Endothelial cell of umbilical vein (primary cell): ENCODE results near the gene SLC51B. TPM values are rescaled to one million over a fixed set of nuclear protein-coding genes. Genes with fewer than 3 reads are reported as not detected.
A peak's percentile ranks its signal among the peaks of the same experiment; 100 is the strongest.

ENCODE experiments used
- BruUV-seq: library from RNA; stranded (reverse); fragments of 400-500 nt; replicated peaks from 2 replicates; lab custom pipeline; 2021; lab: Mats Ljungman, UMichigan
- CTCF ChIA-PET: fragments of 300-600, 350-600 bp; sonication (Branson Sonifier 250); formaldehyde crosslinking; loops from one replicate; lab custom pipeline; 2021; ENCODE audit warnings: antibody characterized with exemption, inconsistent platforms; lab: Charles Lee
- POLR2A ChIA-PET: fragments of 300-600, 350-600 bp; sonication (Branson Sonifier 250); formaldehyde crosslinking; loops from one replicate; lab custom pipeline; 2021; ENCODE audit warnings: antibody characterized with exemption, inconsistent platforms; lab: Charles Lee
- DNase-seq: peaks from one replicate; pipeline ENCODE4 v3.0.0-alpha.2; 2011; ENCODE audit warnings: low read depth, low spot score
- FAIRE-seq: peaks from 2 replicates; lab custom pipeline; 2011; peaks lifted over from hg19 to GRCh38; lab: Jason Lieb, UNC
- H2AFZ ChIP-seq: 2 replicates; pipeline ENCODE4 v1.6.0; 2012; ENCODE audit warnings: low read depth, low read length, control low read depth, inconsistent platforms
- H3K27ac ChIP-seq: 2 replicates; pipeline ENCODE4 v1.5.1; 2011; ENCODE audit warnings: low read depth, mild to moderate bottlenecking, control low read depth, low read length, moderate library complexity; ENCODE audit not compliant: insufficient read depth
- H3K27me3 ChIP-seq, 2 experiments: 2 replicates each; pipeline versions ENCODE4 v1.6.0 to v1.6.1; 2011; ENCODE audit warnings: low read length in 2 of 2, mixed read lengths in 1 of 2; ENCODE audit not compliant: control insufficient read depth in 2 of 2, insufficient read depth in 2 of 2
- H3K36me3 ChIP-seq, 2 experiments: 2 replicates in 1 of 2; 3 replicates in 1 of 2; pipeline ENCODE4 v1.5.1; 2011; ENCODE audit warnings: low read length in 2 of 2, mild to moderate bottlenecking in 1 of 2, moderate library complexity in 1 of 2; ENCODE audit not compliant: control insufficient read depth in 2 of 2, insufficient read depth in 2 of 2; ENCODE audit errors: extremely low read depth in 1 of 2
- H3K4me1 ChIP-seq: 3 replicates; pipeline ENCODE4 v1.5.1; 2011; ENCODE audit warnings: mild to moderate bottlenecking, low read length; ENCODE audit not compliant: control insufficient read depth, insufficient read depth; ENCODE audit errors: extremely low read depth
- H3K4me2 ChIP-seq: 2 replicates; pipeline ENCODE4 v1.6.1; 2011; ENCODE audit warnings: low read length, control low read depth, mixed read lengths; ENCODE audit not compliant: insufficient read depth
- H3K4me3 ChIP-seq, 3 experiments: fragments of 200-600 bp in 1 of 3; sonication (generic), shearing (Covaris generic) in 1 of 3; replicated peaks in 1 of 3; 2 replicates each; pipeline ENCODE4 v1.5.1; 2011 to 2016; ENCODE audit warnings: control low read depth in 3 of 3, low read length in 3 of 3, mild to moderate bottlenecking in 2 of 3, inconsistent platforms in 1 of 3, low read depth in 1 of 3, moderate library complexity in 1 of 3; ENCODE audit not compliant: insufficient read depth in 1 of 3
- H3K79me2 ChIP-seq: 2 replicates; pipeline ENCODE4 v1.6.0; 2012; ENCODE audit warnings: low read length, inconsistent platforms; ENCODE audit not compliant: control insufficient read depth, insufficient read depth
- H3K9ac ChIP-seq: replicated peaks from 2 replicates; pipeline ENCODE3; 2011; ENCODE audit warnings: low read length, control low read depth; ENCODE audit not compliant: insufficient read depth; ENCODE audit errors: extremely low read depth
- H3K9me1 ChIP-seq: replicated peaks from 3 replicates; pipeline ENCODE4 v1.6.0; 2011; ENCODE audit warnings: mild to moderate bottlenecking, low read length; ENCODE audit not compliant: control insufficient read depth, insufficient read depth; ENCODE audit errors: extremely low read depth
- H3K9me3 ChIP-seq: replicated peaks from 2 replicates; pipeline ENCODE4 v1.5.1; 2012; ENCODE audit warnings: low read length, inconsistent platforms; ENCODE audit not compliant: control insufficient read depth, insufficient read depth
- H4K20me1 ChIP-seq: replicated peaks from 2 replicates; pipeline ENCODE3; 2011; ENCODE audit warnings: mild to moderate bottlenecking, low read length; ENCODE audit not compliant: control insufficient read depth, insufficient read depth; ENCODE audit errors: extremely low read depth
- CTCF ChIP-seq, 2 donors: IDR thresholded peaks; 1 replicate in 1 of 2; 2 replicates in 1 of 2; pipeline ENCODE4 v1.5.1; 2011; ENCODE audit warnings: low read length in 2 of 2, mild to moderate bottlenecking in 2 of 2, moderate library complexity in 2 of 2, control low read depth in 1 of 2, inconsistent platforms in 1 of 2, low read depth in 1 of 2; ENCODE audit not compliant: insufficient read depth in 1 of 2; ENCODE audit errors: extremely low read depth in 1 of 2
- EZH2 ChIP-seq: IDR thresholded peaks from 2 replicates; pipeline ENCODE4 v1.6.1; 2012; ENCODE audit warnings: borderline replicate concordance, low read depth, mild to moderate bottlenecking, moderate library complexity, low read length, inconsistent platforms; ENCODE audit not compliant: severe bottlenecking
- FOS ChIP-seq: IDR thresholded peaks from 2 replicates; pipeline ENCODE4 v1.6.1; 2011; ENCODE audit warnings: mild to moderate bottlenecking, low read length, moderate library complexity, borderline replicate concordance; ENCODE audit not compliant: insufficient read depth
- JUN ChIP-seq: IDR thresholded peaks from 2 replicates; pipeline ENCODE4 v1.6.1; 2011; ENCODE audit warnings: borderline replicate concordance, low read depth; ENCODE audit not compliant: insufficient read length, insufficient read depth
- MAX ChIP-seq: IDR thresholded peaks from 2 replicates; pipeline ENCODE4 v1.6.1; 2011; ENCODE audit not compliant: insufficient read depth, insufficient read length
- MYC ChIP-seq: IDR thresholded peaks from one replicate; pipeline ENCODE4 v1.6.1; 2011; ENCODE audit warnings: mild to moderate bottlenecking, low read depth, low read length
- POLR2AphosphoS5 ChIP-seq: IDR thresholded peaks from 2 replicates; pipeline ENCODE4 v1.6.1; 2012; ENCODE audit warnings: low read depth, mild to moderate bottlenecking, control low read depth, low read length, moderate library complexity; ENCODE audit not compliant: insufficient read depth
- dilution Hi-C: fragments of 300-500 bp; cut with MboI; formaldehyde crosslinking; loops from one replicate; pipeline ENCODE4 v1.15.0; 2019; ENCODE audit warnings: low sequenced_read_pairs; ENCODE audit not compliant: extremely low pct_ligation_motif_present
- intact Hi-C: fragments of 100-400 bp; cut with micrococcal nuclease; formaldehyde crosslinking; loops from one replicate; pipeline ENCODE4 v1.10.0; 2022
- polyA plus RNA-seq, 4 experiments: library from polyadenylated mRNA; depleted of rRNA in 3 of 4; stranded (reverse) in 3 of 4; unstranded in 1 of 4; fragments of >200 nt; gene quantifications; 2 replicates each; pipeline versions ENCODE4 v1.2.1 to v1.2.3, GENCODE V29; 2011 to 2012; ENCODE audit warnings: missing spikeins in 1 of 4
- total RNA-seq: library from RNA; stranded (reverse); gene quantifications from 2 replicates; pipeline ENCODE4 v1.2.3, GENCODE V29; 2021

The SLC51B gene
- total and polyA plus RNA-seq, 2 donors (not counting 3 experiments of a cell fraction or from before 2014, with no cell fraction given), result not detected

- DNase-seq (no peak), FAIRE-seq (no peak)
- Histone ChIP-seq H3K27ac (no peak overlapping the region), H3K36me3 (no peaks in the 10 kb centered on the region), H2AFZ (no peak overlapping the region), H3K27me3 (peaks cover 31 to 33% of the 10 kb centered on the region in 2 experiments), H3K4me3 (no peak overlapping the region), H3K9me3 (no peaks in the 10 kb centered on the region), H3K4me1 (no peaks in the 10 kb centered on the region), H3K9ac (no peak overlapping the region), H3K9me1 (no peaks in the 10 kb centered on the region), H4K20me1 (no peaks in the 10 kb centered on the region), H3K79me2 (no peaks in the 10 kb centered on the region), H3K4me2 (no peak overlapping the region)
- POLR2A ChIA-PET, result no interaction called here
- BruUV-seq, result no TSS peak
- CTCF ChIA-PET, result interaction anchor here (1.0 to 8.8 kb wide), 9 partner anchors 11 to 51 kb away, joined by 3 to 64 read pairs (median 5); no protein-coding TSS in a partner anchor
- TF ChIP-seq FOS (no peak), EZH2 (peak; percentile 31)
- dilution Hi-C loops, result no loop called here
- intact Hi-C loops, result no loop called here
Measured at GRCh38 chr15:65084500-65085206, 39.5 kb downstream of the SLC51B start.

- FAIRE-seq (no peak), DNase-seq (no peak)
- Histone ChIP-seq H3K27me3 (peaks cover 31 to 33% of the 10 kb centered on the region in 2 experiments), H3K9me3 (no peaks in the 10 kb centered on the region), H3K4me3 (no peak overlapping the region), H3K36me3 (no peaks in the 10 kb centered on the region), H3K4me2 (no peak overlapping the region), H3K27ac (no peak overlapping the region), H3K4me1 (no peaks in the 10 kb centered on the region), H3K79me2 (no peaks in the 10 kb centered on the region), H4K20me1 (no peaks in the 10 kb centered on the region), H3K9ac (no peak overlapping the region), H2AFZ (no peak overlapping the region), H3K9me1 (no peaks in the 10 kb centered on the region)
- CTCF ChIA-PET, result interaction anchor here (0.9 to 8.8 kb wide), 8 partner anchors 16 to 354 kb away, joined by 3 to 64 read pairs (median 4); no protein-coding TSS in a partner anchor
- intact Hi-C loops, result no loop called here
- dilution Hi-C loops, result no loop called here
- POLR2A ChIA-PET, result no interaction called here
- no TSS peak for BruUV-seq
- TF ChIP-seq JUN (no peak), MYC (no peak), FOS (no peak), CTCF (IDR thresholded peaks at IDR 0.05; ENCODE audit: extremely low read depth in 1 of 2, insufficient read depth in 1 of 2, low read depth in 1 of 2, low read length in 2 of 2) (no peak), MAX (no peak), POLR2AphosphoS5 (no peak)
Measured at GRCh38 chr15:65085207-65085753, 40.1 kb downstream of the SLC51B start.
